Peyer's patch (tissue), 4 donors: ENCODE results near the gene ABI3. TPM values are rescaled to one million over a fixed set of nuclear protein-coding genes. Genes with fewer than 3 reads are reported as not detected.
A peak's percentile ranks its signal among the peaks of the same experiment; 100 is the strongest.

Experiments
- DNase-seq, 3 donors: peaks; one replicate each; pipeline ENCODE4 v3.0.0-alpha.2; 2017 to 2019
- H3K27ac ChIP-seq, 4 donors: fragments of 200-600 bp; sonication (generic); one replicate each; pipeline ENCODE4 v1.5.1; 2016 to 2019
- H3K27me3 ChIP-seq, 2 donors: fragments of 200-600 bp; sonication (generic); one replicate each; pipeline ENCODE4 v1.5.1; 2019
- H3K36me3 ChIP-seq, 3 donors: fragments of 200-600 bp; sonication (generic); one replicate each; pipeline ENCODE4 v1.5.1; 2016 to 2019
- H3K4me1 ChIP-seq, 4 donors: fragments of 200-600 bp; sonication (generic); one replicate each; pipeline ENCODE4 v1.5.1; 2016 to 2019
- H3K4me3 ChIP-seq, 4 donors: fragments of 200-600 bp; sonication (generic); 1 replicate in 3 of 4; 2 replicates in 1 of 4; pipeline ENCODE4 v1.5.1; 2016 to 2019; ENCODE audit warnings: mild to moderate bottlenecking in 1 of 4
- H3K9me3 ChIP-seq, 4 donors: fragments of 200-600 bp; sonication (generic); one replicate each; pipeline ENCODE4 v1.5.1; 2016 to 2019; ENCODE audit warnings: mild to moderate bottlenecking in 1 of 4
- POLR2A ChIP-seq, 2 donors: fragments of 450-650 bp; IDR thresholded peaks; one replicate each; pipeline ENCODE4 v1.5.1; 2017; ENCODE audit warnings: antibody characterized with exemption in 2 of 2, mild to moderate bottlenecking in 2 of 2, moderate library complexity in 2 of 2
- total RNA-seq, 4 donors: library from RNA; depleted of rRNA; stranded (reverse); fragments of >200 nt; gene quantifications; one replicate each; pipeline ENCODE4 v1.1.0, GENCODE V29; 2016
- TF ChIP-seq, protein P1 (sequence below), 6 experiments: fragments of 450-650 bp in 4 of 6; fragments of 200-600 bp in 2 of 6; sonication (generic) in 1 of 6; IDR thresholded peaks; one replicate each; pipeline ENCODE4 v1.5.1; 2017 to 2019; ENCODE audit warnings: antibody characterized with exemption in 6 of 6, mild to moderate bottlenecking in 3 of 6, moderate library complexity in 1 of 6

The ABI3 gene
- total RNA-seq, 4 donors from 2014 or later: 4.9 to 50.3 (median 8.9) TPM

DNA sequence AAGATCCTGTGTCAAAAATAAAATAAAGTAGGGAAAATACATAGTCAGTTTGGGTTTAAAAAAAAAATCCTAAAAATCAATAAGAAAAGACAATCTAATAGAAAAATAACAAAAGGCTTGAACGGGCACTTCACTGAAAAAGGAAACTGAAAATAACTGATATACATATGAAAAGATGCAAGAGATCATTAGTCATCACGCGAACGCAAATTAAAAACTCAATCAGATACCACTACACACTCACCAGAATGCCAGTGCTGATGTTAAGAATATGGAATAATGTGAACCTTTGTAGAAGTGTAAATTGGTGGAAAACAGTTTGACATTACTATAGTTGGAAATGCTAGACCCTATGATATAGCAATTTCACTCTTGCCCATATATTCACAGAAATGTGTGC lies 14.8 kb upstream of the ABI3 start:
- H3K27ac ChIP-seq: no peak overlapping the region

GRCh38 chr17:49196520-49196919 lies 14.0 kb upstream of the ABI3 start:
- H3K27ac ChIP-seq: no peak overlapping the region
- DNase-seq: no peak
- H3K4me1 ChIP-seq: no peaks in the 10 kb centered on the region
- no peak overlapping the region for H3K4me3 ChIP-seq
- no peaks in the 10 kb centered on the region for H3K36me3 ChIP-seq
- H3K9me3 ChIP-seq: no peaks in the 10 kb centered on the region
- no peaks in the 10 kb centered on the region for H3K27me3 ChIP-seq
- TF ChIP-seq, protein P1, sequence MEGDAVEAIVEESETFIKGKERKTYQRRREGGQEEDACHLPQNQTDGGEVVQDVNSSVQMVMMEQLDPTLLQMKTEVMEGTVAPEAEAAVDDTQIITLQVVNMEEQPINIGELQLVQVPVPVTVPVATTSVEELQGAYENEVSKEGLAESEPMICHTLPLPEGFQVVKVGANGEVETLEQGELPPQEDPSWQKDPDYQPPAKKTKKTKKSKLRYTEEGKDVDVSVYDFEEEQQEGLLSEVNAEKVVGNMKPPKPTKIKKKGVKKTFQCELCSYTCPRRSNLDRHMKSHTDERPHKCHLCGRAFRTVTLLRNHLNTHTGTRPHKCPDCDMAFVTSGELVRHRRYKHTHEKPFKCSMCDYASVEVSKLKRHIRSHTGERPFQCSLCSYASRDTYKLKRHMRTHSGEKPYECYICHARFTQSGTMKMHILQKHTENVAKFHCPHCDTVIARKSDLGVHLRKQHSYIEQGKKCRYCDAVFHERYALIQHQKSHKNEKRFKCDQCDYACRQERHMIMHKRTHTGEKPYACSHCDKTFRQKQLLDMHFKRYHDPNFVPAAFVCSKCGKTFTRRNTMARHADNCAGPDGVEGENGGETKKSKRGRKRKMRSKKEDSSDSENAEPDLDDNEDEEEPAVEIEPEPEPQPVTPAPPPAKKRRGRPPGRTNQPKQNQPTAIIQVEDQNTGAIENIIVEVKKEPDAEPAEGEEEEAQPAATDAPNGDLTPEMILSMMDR (IDR thresholded peaks at IDR 0.05): no peak
- no peak for TF ChIP-seq POLR2A (IDR thresholded peaks at IDR 0.05)

More for the DNA sequence above, 14.8 kb upstream of the ABI3 start:
- Histone ChIP-seq H3K4me3 (no peak overlapping the region), H3K4me1 (no peaks in the 10 kb centered on the region), H3K36me3 (no peaks in the 10 kb centered on the region), H3K9me3 (no peaks in the 10 kb centered on the region), H3K27me3 (no peaks in the 10 kb centered on the region)
- no peak for DNase-seq
- TF ChIP-seq POLR2A (IDR thresholded peaks at IDR 0.05): no peak
- TF ChIP-seq, protein P1 (IDR thresholded peaks at IDR 0.05): no peak

- Histone ChIP-seq H3K9me3 (no peaks in the 10 kb centered on the region), H3K27me3 (no peaks in the 10 kb centered on the region), H3K36me3 (no peaks in the 10 kb centered on the region), H3K27ac (no peak overlapping the region), H3K4me3 (no peak overlapping the region), H3K4me1 (no peaks in the 10 kb centered on the region)
- no peak for TF ChIP-seq POLR2A (IDR thresholded peaks at IDR 0.05)
- TF ChIP-seq, protein P1 (IDR thresholded peaks at IDR 0.05): no peak
- DNase-seq: peak in 1 of 3 donors; percentile 37
These were observed 13.0 kb upstream of the ABI3 start for GRCh38 chr17:49197346-49197998.

DNA sequence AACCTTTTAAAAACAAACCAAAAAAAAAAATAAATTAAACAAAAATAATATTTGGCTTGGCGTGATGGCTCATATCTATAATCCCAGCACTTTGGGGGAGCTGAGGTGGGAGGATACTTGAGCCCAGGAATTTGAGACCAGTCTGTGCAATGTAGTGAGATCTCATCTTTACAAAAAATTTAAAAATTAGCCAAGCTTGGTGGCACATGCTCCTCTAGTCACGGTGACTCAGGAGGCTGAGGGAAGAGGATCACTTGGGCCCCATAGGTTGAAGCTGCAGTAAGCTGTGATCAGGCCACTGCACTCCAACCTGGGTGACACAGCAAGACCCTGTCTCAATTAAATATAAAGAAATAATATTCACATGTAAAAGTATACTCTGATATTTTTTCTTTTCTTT lies 12.3 kb upstream of the ABI3 start:
- Histone ChIP-seq H3K9me3 (no peaks in the 10 kb centered on the region), H3K36me3 (no peaks in the 10 kb centered on the region), H3K4me3 (no peak overlapping the region), H3K4me1 (no peaks in the 10 kb centered on the region), H3K27me3 (no peaks in the 10 kb centered on the region), H3K27ac (no peak overlapping the region)
- DNase-seq: peak in 1 of 3 donors; percentile 9
- TF ChIP-seq POLR2A (IDR thresholded peaks at IDR 0.05): no peak
- TF ChIP-seq, protein P1 (IDR thresholded peaks at IDR 0.05): no peak

GRCh38 chr17:49200423-49201083 lies 10.0 kb upstream of the ABI3 start:
- Histone ChIP-seq H3K9me3 (no peaks in the 10 kb centered on the region), H3K27ac (no peak overlapping the region), H3K4me1 (no peaks in the 10 kb centered on the region), H3K27me3 (no peaks in the 10 kb centered on the region), H3K4me3 (no peak overlapping the region), H3K36me3 (no peaks in the 10 kb centered on the region)
- no peak for DNase-seq
- TF ChIP-seq, protein P1 (IDR thresholded peaks at IDR 0.05): no peak
- no peak for TF ChIP-seq POLR2A (IDR thresholded peaks at IDR 0.05)
